Coronary artery (tissue), 2 donors: ENCODE measurements around the gene TRIM28.
"Not testable (repeated sequence)": the region's sequence is repeated elsewhere in the genome, so short reads cannot be mapped to it uniquely, and the experiment has no call there.

Experiments used
- DNase-seq: peaks from one replicate; pipeline ENCODE4 v3.0.0-alpha.2; 2017; ENCODE audit warnings: low spot score
- H3K27ac ChIP-seq, 2 donors: fragments of 200-600 bp; sonication (generic); one replicate each; pipeline ENCODE4 v1.5.1; 2016 to 2019
- H3K4me3 ChIP-seq: fragments of 200-600 bp; sonication (generic); 2 replicates; pipeline ENCODE4 v1.5.1; 2016; ENCODE audit warnings: mild to moderate bottlenecking, moderate library complexity
- TF ChIP-seq, protein P1 (sequence below): fragments of 200-600 bp; sonication (generic); IDR thresholded peaks from one replicate; pipeline ENCODE4 v1.5.1; 2019; ENCODE audit warnings: antibody characterized with exemption

Gene TRIM28

DNA sequence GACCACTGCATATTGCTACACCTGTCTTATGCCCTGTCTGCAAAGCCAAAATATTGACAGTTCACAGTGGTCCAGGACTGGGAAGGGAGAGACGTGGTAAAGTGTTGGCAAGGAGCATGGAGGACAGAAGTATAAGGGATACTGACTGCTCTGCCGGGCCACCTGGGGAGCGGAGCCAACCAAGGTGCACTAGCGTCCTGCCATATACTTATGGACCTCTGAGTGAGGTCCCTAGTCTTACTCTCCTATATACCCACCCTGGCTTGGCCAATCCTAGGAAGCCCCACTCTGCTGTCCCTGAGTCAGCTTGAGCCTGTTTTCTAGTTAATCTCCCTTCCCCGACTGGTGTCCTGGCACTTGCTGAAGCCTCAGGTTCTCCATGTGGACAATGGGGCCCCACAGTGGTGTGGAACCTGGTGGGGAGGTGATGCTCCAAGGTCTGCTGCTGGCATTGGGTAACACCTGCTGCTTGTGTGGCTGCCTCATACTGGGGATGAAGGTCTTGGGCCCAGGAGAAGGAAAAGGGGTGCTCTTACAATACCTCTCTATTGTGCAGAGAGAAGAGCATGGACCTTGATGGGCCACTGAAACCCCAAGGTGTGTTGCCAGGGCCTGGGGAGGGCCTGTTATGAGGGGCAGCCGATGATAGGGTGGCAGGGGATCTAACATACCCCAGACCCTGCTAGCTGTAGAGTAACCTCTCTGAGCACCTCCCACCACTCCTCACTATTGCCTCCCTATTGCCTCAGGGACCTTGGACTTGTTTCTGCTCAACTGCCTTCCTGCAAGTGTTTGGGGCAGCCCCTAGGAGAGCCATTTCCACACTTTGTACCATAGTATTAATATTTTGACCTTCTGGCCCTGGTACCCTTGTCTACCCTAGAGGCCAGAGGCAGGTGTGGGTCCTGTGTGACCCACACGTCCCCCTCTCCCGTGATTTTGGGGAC, 6.7 kb upstream of the TRIM28 start:
- Histone ChIP-seq H3K4me3 (no peak overlapping the region), H3K27ac (no peak overlapping the region)
- no peak for DNase-seq
- TF ChIP-seq, protein P1, sequence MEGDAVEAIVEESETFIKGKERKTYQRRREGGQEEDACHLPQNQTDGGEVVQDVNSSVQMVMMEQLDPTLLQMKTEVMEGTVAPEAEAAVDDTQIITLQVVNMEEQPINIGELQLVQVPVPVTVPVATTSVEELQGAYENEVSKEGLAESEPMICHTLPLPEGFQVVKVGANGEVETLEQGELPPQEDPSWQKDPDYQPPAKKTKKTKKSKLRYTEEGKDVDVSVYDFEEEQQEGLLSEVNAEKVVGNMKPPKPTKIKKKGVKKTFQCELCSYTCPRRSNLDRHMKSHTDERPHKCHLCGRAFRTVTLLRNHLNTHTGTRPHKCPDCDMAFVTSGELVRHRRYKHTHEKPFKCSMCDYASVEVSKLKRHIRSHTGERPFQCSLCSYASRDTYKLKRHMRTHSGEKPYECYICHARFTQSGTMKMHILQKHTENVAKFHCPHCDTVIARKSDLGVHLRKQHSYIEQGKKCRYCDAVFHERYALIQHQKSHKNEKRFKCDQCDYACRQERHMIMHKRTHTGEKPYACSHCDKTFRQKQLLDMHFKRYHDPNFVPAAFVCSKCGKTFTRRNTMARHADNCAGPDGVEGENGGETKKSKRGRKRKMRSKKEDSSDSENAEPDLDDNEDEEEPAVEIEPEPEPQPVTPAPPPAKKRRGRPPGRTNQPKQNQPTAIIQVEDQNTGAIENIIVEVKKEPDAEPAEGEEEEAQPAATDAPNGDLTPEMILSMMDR, result no peak

DNA sequence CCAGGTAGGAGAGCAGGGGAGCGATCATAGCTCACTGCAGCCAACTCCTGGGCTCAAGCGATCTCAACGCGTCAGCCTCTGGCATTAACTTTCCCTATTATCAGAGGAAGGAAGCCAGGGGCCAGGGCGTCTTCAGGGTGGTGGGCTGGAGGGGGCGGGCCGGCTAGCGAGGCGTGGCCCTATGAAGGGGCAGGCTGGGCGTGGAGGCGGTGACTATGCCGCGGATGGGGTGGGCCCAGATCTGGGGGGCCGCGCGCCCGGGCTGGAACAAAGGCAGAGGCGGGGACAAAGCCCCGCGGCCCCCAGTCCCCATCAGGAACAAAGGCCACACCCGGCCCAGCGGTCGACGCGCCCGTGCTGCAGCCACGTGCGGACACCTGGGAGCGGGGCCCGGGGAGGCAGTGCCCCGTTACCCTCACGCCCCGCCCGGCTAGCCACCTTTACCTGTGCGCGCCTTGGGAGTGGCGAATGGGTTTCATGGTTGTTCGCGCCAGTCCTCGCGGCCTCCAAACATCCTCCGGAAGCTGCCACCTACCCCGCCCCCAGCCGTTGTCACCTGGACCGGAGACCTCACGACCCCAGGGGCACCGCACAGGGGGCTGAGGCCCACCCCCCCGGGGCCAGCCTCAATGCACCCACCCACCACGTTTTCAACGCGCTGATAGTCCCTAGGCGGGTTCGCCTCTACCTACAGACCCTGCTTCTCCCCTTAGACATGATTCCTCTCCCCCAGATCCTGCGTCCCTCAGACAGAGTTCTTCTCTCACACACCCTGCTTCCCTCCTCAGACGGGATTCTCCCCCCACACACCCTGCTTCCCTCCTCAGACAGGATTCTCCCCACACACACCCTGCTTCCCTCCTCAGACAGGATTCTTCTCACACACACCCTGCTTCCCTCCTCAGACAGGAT, 5.4 kb upstream of the TRIM28 start:
- H3K27ac ChIP-seq, result peak overlapping the region in 1 of 2 donors; percentile 26
- H3K4me3 ChIP-seq, result peak overlapping the region; percentile 56
- TF ChIP-seq, protein P1, result no peak
- peak; percentile 62 for DNase-seq

DNA sequence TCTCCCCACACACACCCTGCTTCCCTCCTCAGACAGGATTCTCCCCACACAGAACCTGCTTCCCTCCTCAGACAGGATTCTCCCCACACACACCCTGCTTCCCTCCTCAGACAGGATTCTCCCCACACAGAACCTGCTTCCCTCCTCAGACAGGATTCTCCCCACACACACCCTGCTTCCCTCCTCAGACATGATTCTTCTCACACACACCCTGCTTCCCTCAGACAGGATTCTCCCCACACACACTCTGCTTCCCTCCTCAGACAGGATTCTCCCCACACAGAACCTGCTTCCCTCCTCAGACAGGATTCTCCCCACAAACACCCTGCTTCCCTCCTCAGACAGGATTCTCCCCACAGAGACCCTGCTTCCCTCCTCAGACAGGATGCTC, 4.7 kb upstream of the TRIM28 start:
- not testable (repeated sequence) for H3K27ac ChIP-seq, H3K4me3 ChIP-seq, DNase-seq

DNA sequence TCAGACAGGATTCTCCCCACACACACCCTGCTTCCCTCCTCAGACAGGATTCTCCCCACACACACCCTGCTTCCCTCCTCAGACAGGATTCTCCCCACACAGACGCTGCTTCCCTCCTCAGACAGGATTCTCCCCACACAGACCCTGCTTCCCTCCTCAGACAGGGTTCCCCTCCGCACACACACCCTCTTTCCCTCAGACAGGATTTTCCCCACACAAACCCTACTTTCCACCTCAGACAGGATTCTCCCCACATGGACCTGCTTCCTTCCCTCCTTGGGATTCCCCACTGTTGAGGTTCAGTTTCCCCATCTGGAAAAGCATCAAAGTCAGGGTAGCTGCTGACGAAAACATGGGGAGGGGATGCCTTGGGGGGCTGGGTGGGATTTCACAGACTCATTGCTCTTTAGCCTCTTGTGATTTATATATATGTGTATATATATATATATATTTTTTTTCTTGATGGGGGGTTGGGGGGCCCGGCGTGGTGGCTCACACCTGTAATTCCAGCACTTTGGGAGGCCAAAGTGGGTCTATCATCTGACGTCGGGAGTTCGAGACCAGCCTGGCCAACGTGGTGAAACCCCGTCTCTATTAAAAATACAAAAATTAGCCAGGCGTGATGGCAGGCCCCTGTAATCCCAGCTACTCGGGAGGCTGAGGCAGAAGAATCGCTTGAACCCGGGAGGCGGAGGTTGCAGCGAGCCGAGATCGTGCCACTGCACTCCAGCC, 1.1 kb upstream of the TRIM28 start:
- not testable (repeated sequence) for DNase-seq
- H3K27ac ChIP-seq, result peak overlapping the region; percentile 93 to 99
- peak overlapping the region; percentile 97 for H3K4me3 ChIP-seq

DNA sequence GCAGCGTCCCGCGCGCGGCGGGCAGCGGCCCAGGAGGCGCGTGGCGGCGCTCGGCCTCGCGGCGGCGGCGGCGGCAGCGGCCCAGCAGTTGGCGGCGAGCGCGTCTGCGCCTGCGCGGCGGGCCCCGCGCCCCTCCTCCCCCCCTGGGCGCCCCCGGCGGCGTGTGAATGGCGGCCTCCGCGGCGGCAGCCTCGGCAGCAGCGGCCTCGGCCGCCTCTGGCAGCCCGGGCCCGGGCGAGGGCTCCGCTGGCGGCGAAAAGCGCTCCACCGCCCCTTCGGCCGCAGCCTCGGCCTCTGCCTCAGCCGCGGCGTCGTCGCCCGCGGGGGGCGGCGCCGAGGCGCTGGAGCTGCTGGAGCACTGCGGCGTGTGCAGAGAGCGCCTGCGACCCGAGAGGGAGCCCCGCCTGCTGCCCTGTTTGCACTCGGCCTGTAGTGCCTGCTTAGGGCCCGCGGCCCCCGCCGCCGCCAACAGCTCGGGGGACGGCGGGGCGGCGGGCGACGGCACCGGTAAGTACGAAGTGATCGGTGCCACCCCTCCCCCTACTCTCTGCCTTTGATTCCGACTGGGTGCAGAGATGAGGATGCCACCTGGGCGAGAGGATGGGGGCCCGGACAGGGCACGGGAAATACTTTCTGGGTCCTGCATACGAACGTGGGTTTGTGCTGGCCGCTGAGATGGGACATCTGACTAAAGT, 874 bp downstream of the TRIM28 start:
- DNase-seq, result no peak
- Histone ChIP-seq H3K4me3 (peak overlapping the region; percentile 97), H3K27ac (peak overlapping the region; percentile 93 to 99)
- TF ChIP-seq, protein P1, result no peak

DNA sequence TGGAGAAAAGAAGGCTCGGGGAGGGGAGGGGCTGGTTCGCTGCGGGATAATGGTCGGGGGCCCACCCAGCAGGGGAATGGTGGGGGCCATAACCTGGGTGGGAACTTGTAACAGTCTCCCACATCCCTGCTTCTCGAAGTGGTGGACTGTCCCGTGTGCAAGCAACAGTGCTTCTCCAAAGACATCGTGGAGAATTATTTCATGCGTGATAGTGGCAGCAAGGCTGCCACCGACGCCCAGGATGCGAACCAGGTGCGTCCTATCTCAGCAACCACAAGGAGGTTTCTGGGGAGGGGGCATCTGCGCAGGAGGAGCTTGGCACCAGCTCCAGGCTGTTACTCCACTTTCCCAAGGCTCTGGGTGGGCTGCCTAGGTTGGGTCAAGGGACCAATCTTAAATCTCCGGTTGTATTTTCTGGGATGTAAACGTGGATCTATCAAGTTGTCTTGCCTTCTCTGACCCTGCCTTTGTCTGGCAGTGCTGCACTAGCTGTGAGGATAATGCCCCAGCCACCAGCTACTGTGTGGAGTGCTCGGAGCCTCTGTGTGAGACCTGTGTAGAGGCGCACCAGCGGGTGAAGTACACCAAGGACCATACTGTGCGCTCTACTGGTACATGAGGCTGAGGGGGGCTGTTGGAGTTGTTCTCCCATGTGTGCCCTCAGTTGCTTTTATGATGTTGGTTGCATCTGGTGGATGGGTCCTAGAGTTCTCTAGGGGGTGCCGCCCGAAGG, 1.6 kb downstream of the TRIM28 start:
- no peak for DNase-seq
- H3K4me3 ChIP-seq, result peak overlapping the region; percentile 97
- H3K27ac ChIP-seq, result peak overlapping the region; percentile 93 to 99
- TF ChIP-seq, protein P1, result no peak

DNA sequence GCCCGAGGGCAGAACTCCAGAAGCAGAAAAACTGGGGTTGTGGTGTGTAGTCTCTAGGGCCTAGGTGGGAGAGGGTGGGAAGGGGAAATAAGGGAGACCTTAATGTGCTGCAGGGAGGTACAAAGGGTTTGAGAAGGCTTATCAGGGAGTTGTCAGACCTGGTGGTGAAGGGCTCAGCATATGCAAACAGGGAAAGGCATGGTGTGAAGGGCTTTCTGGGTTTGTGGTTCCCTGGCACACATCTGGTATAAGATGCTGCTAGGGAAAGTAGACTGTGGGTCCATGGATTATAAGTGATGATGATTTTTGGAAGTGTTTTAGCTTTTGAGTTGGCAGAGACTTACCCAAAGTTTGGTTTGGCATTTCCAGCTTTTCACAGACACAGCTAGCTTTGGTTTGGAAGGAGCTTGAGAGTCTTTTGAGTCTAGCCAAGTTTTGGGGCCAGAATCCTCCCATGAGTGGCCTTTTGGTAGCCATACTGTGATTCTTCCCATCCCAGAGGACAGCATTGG, 2.2 kb downstream of the TRIM28 start:
- no peak for DNase-seq
- TF ChIP-seq, protein P1, result no peak
- Histone ChIP-seq H3K27ac (peak overlapping the region; percentile 93 to 99), H3K4me3 (peak overlapping the region; percentile 97)
